ENCODE results near the gene CXCR6. TPM values are rescaled to one million over a fixed set of nuclear protein-coding genes. Genes with fewer than 3 reads are reported as not detected.

The CXCR6 gene
- total RNA-seq, 4 donors from 2014 or later = 0.29 to 0.51 TPM; not detected in 2

- Histone ChIP-seq H3K36me3 (peaks cover 0 to 95% of the 10 kb centered on the region in 2 donors), H3K4me3 (no peak overlapping the region), H3K27ac (peak overlapping the region; percentile 16 to 100 (median 32)), H3K9me3 (no peaks in the 10 kb centered on the region), H3K4me1 (peaks cover 0 to 12% of the 10 kb centered on the region in 2 donors), H3K27me3 (no peaks in the 10 kb centered on the region)
- ATAC-seq = no peak
- in situ Hi-C loops (cut with MboI; ENCODE audit: low sequenced_read_pairs in 4 of 4) = no loop called here
- TF ChIP-seq, protein P1, sequence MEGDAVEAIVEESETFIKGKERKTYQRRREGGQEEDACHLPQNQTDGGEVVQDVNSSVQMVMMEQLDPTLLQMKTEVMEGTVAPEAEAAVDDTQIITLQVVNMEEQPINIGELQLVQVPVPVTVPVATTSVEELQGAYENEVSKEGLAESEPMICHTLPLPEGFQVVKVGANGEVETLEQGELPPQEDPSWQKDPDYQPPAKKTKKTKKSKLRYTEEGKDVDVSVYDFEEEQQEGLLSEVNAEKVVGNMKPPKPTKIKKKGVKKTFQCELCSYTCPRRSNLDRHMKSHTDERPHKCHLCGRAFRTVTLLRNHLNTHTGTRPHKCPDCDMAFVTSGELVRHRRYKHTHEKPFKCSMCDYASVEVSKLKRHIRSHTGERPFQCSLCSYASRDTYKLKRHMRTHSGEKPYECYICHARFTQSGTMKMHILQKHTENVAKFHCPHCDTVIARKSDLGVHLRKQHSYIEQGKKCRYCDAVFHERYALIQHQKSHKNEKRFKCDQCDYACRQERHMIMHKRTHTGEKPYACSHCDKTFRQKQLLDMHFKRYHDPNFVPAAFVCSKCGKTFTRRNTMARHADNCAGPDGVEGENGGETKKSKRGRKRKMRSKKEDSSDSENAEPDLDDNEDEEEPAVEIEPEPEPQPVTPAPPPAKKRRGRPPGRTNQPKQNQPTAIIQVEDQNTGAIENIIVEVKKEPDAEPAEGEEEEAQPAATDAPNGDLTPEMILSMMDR (IDR thresholded peaks at IDR 0.05 in 4 of 5, conservative IDR thresholded peaks at IDR 0.05 in 1 of 5) = no peak
- no peak for TF ChIP-seq POLR2A (IDR thresholded peaks at IDR 0.05)
- intact Hi-C loops (cut with DNase I; ENCODE audit: low total_unique reads) = no loop called here
- DNase-seq = no peak
Observed at GRCh38 chr3:45950131-45950530, 6.9 kb downstream of the CXCR6 start.

- DNase-seq = no peak
- in situ Hi-C loops (cut with MboI; ENCODE audit: low sequenced_read_pairs in 4 of 4) (no loop called here), intact Hi-C loops (cut with DNase I; ENCODE audit: low total_unique reads) (no loop called here)
- H3K9me3 ChIP-seq = no peaks in the 10 kb centered on the region
- ATAC-seq = no peak
- H3K27ac ChIP-seq = peak overlapping the region; percentile 23 to 100 (median 40)
- no peaks in the 10 kb centered on the region for H3K27me3 ChIP-seq
- H3K36me3 ChIP-seq = peaks cover 0 to 100% of the 10 kb centered on the region in 2 donors
- H3K4me1 ChIP-seq = peaks cover 0 to 6% of the 10 kb centered on the region in 2 donors
- no peak for TF ChIP-seq POLR2A (IDR thresholded peaks at IDR 0.05)
- TF ChIP-seq, protein P1 (IDR thresholded peaks at IDR 0.05 in 4 of 5, conservative IDR thresholded peaks at IDR 0.05 in 1 of 5) = no peak
- no peak overlapping the region for H3K4me3 ChIP-seq
Observed at GRCh38 chr3:45950686-45951600, 7.7 kb downstream of the CXCR6 start.

GRCh38 chr3:45951946-45952345, 8.7 kb downstream of the CXCR6 start:
- Histone ChIP-seq H3K9me3 (no peaks in the 10 kb centered on the region), H3K4me3 (no peak overlapping the region), H3K27ac (peak overlapping the region in 3 of 4 donors; percentile 29 to 100 (median 50)), H3K36me3 (peaks cover 0 to 99% of the 10 kb centered on the region in 2 donors), H3K4me1 (peaks cover 0 to 5% of the 10 kb centered on the region in 2 donors), H3K27me3 (no peaks in the 10 kb centered on the region)
- in situ Hi-C loops (cut with MboI; ENCODE audit: low sequenced_read_pairs in 4 of 4) (no loop called here), intact Hi-C loops (cut with DNase I; ENCODE audit: low total_unique reads) (no loop called here)
- no peak for DNase-seq
- no peak for TF ChIP-seq POLR2A (IDR thresholded peaks at IDR 0.05)
- TF ChIP-seq, protein P1 (IDR thresholded peaks at IDR 0.05 in 4 of 5, conservative IDR thresholded peaks at IDR 0.05 in 1 of 5) = no peak
- no peak for ATAC-seq

GRCh38 chr3:45952456-45952855, 9.2 kb downstream of the CXCR6 start:
- no peaks in the 10 kb centered on the region for H3K9me3 ChIP-seq
- H3K27me3 ChIP-seq = no peaks in the 10 kb centered on the region
- H3K27ac ChIP-seq = peak overlapping the region; percentile 13 to 100 (median 40)
- TF ChIP-seq, protein P1 (IDR thresholded peaks at IDR 0.05 in 4 of 5, conservative IDR thresholded peaks at IDR 0.05 in 1 of 5) = no peak
- no peak for TF ChIP-seq POLR2A (IDR thresholded peaks at IDR 0.05)
- H3K4me3 ChIP-seq = no peak overlapping the region
- peaks cover 0 to 99% of the 10 kb centered on the region in 2 donors for H3K36me3 ChIP-seq
- peaks cover 0 to 10% of the 10 kb centered on the region in 2 donors for H3K4me1 ChIP-seq
- ATAC-seq (peak in 1 of 2 donors; percentile 39), DNase-seq (no peak)
- intact Hi-C loops (cut with DNase I; ENCODE audit: low total_unique reads) = no loop called here
- in situ Hi-C loops (cut with MboI; ENCODE audit: low sequenced_read_pairs in 4 of 4) = no loop called here

Data from gastrocnemius medialis (tissue), 4 donors.